Activated gamma-delta T cell treated with anti-CD3 and anti-CD28 coated beads, Interleukin-2, amount 50 U/mL, for 16 hours (primary cell): ENCODE results near the gene OSBP2.

Source experiments
- DNase-seq: peaks from one replicate; pipeline ENCODE4 v3.0.0-alpha.2; 2020; ENCODE audit warnings: low read depth

The OSBP2 gene

GRCh38 chr22:30940685-30941362 lies 246.2 kb downstream of the OSBP2 start:
- DNase-seq, result no peak

DNA sequence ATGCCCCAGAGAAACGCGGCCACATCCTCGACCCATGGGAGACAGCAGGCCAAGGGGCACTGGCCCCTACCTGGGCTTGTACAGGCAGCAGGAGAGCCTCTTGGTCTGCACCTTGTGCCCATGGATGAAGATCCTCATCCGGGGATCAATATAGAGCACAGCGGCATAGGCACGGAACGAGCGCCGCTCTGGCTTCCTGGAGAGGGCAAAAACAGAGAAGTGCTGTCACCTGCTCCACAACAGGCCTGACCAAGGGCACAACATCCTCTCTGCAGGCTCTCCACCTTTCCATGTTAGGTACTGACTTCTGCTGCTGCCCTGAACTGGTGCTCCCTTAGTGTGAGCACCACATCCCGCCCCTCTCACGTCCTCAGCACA lies 246.7 kb downstream of the OSBP2 start:
- no peak for DNase-seq

- peak; percentile 20 for DNase-seq
Observed at GRCh38 chr22:30943368-30943767, 248.7 kb downstream of the OSBP2 start.

DNA sequence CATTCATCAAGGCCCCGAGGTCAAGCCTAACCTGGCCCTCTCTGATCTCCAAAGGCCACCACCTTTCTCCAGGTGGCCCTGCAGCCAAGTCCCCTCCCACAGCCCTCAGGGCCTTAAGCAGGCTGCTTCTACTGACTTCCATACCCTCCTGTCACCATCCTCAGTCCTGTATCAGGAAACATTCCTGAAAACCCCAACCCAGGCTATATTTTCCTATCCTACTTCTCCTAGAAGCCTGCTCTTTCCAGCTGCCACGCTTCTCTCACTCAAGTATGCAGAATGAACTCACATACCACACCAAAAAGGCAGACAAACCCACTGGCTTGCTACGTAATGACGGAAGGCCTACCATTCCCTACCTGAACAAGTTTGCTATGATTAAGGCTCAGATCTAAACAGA lies 250.3 kb downstream of the OSBP2 start:
- DNase-seq, result no peak

DNA sequence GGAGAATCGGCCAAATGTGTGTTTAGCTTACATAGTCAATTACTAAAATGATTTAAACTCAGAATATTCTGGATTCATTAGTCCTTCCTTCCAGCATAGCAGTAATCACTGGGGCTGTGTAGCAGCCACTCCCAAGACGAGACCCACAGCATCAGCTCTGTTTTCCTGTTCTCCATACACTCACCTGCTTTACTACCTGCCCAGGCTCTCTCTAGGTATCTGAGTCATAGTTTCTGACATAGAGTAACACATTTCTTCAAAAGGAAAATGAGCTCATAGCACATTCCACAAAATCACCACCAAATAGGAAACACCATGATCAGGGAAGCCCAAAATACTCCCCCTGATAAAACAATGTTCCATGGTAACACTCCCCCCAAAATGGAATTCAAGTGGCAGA lies 251.0 kb downstream of the OSBP2 start:
- DNase-seq, result no peak

DNA sequence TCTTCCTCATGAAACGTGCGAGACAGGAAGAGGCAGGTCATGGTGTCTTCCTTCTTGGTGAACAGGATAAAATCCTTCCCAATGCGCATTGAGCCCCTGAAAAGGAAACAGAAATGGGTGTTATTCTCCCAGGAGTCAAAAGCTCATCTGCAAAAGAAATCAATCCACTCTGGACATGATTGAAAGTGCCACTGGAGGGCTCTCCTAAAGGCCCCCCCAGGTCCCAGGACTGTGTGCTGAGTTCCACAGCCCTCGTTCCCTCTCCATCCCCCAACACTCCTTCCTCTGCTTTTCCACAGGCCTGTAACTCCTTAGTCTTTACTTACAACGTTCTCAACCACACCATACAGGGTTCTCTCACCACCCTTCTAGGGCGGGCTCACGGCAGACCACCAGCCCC lies 251.7 kb downstream of the OSBP2 start:
- no peak for DNase-seq

- DNase-seq, result no peak
Observed at GRCh38 chr22:30947173-30947815, 252.6 kb downstream of the OSBP2 start.

GRCh38 chr22:30947816-30948454 lies 253.3 kb downstream of the OSBP2 start:
- no peak for DNase-seq

DNA sequence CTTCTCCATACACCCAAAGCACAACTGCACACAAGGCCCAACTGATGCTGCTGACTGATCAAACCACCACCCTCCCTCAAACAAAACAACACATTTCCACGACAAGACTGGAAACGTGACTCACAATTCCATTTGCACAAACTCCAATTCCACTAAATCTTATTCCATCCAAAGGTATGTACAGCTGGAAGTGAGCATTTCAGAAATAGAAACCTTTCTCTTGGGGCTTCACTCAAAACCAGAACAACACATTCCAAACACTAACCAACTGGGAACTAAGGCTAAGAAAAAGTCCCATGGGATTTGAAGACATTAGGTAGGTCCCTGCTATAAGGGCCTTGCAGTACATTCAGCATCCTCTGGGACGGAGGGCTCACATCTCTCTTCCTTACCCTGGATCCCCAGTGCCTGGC lies 254.3 kb downstream of the OSBP2 start:
- DNase-seq, result no peak

DNA sequence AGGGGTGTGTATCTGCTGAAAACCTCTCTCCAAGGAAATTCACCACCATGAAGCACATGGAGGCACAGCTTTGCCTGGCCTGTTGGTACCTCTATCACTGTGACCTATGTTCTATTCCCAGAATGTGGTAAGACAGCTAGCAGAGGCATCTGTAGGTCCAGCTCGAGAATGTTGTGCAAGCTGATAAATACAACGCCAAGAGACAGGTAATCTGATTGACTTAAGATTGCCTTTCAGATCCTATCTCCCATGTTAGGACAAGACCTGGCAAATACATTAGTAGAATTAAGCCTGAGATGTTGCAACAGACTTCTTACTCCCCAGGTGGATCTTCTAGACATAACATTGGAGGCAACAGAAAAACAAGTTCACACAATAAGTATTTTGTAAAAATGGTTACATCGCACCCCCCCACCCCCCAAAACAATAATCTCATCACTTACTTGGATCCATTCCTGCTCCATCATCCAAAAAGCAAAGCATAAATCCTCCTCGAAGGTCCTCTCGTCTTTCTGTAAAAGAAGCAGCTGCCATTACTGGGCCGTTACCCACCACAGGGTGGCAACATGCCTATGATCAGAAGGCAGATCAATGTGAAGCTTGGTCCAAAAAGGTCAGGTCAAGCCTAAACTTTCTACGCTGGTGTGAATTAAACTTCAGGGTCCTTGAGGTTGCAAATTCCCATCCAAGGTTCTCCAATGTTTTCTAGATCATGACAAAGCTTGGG lies 255.4 kb downstream of the OSBP2 start:
- no peak for DNase-seq

DNA sequence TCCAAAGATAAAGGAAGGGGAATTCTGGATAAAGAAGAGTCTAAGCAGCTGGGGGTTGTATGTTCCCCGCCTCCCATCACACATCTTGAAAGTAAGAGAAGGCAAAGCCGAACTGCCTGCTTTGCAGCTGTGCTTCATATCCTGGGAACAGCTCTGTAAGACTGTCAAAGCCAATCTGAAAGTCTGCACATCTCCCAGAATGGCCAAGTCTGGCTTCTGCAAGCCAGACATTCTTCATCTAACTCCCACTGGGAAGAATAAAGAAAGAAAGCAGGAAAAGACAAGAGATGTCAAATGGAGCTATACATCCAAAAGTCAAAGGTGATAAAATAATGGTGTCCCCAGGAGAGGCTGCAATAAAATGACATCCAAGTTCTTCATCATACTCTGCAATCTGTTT lies 258.5 kb downstream of the OSBP2 start:
- no peak for DNase-seq

GRCh38 chr22:30955153-30955552 lies 260.5 kb downstream of the OSBP2 start:
- no peak for DNase-seq
